OCI-LY7 (cell line): ENCODE data around the gene CCDC142. TPM values are rescaled to one million over a fixed set of nuclear protein-coding genes. Genes with fewer than 3 reads are reported as not detected.

Source experiments
- BruUV-seq: library from RNA; stranded (reverse); fragments of 400-500 nt; replicated peaks from 2 replicates; lab custom pipeline; 2021; lab: Mats Ljungman, UMichigan
- CTCF ChIA-PET: fragments of 300-600 bp; sonication (Branson Sonifier 250); formaldehyde crosslinking; loops from one replicate; lab custom pipeline; 2022; ENCODE audit warnings: antibody characterized with exemption; ENCODE audit not compliant: unreplicated experiment; lab: Charles Lee
- POLR2A ChIA-PET: fragments of 300-600 bp; sonication (Branson Sonifier 250); formaldehyde crosslinking; loops from one replicate; lab custom pipeline; 2022; ENCODE audit warnings: antibody characterized with exemption; lab: Charles Lee
- DNase-seq: peaks from one replicate; pipeline ENCODE4 v3.0.0-alpha.2; 2015; ENCODE audit warnings: low spot score
- H2AFZ ChIP-seq: fragments of 200-600 bp; sonication (generic), shearing (Covaris generic); 2 replicates; pipeline ENCODE4 v1.6.1; 2014; ENCODE audit warnings: mild to moderate bottlenecking, antibody characterized with exemption, low read length, moderate library complexity
- H3K27ac ChIP-seq: fragments of 200-600 bp; sonication (generic); 2 replicates; pipeline ENCODE4 v1.5.1; 2014; ENCODE audit warnings: mixed run types, low read depth, mild to moderate bottlenecking, moderate library complexity, low read length, inconsistent platforms; ENCODE audit not compliant: poor library complexity, severe bottlenecking
- H3K36me3 ChIP-seq: fragments of 200-600 bp; sonication (generic); 2 replicates; pipeline ENCODE4 v1.6.1; 2014; ENCODE audit warnings: mild to moderate bottlenecking, antibody characterized with exemption, low read length, moderate library complexity, mixed read lengths; ENCODE audit not compliant: insufficient read depth
- H3K4me1 ChIP-seq: fragments of 200-600 bp; sonication (generic); 2 replicates; pipeline ENCODE4 v1.5.1; 2014; ENCODE audit warnings: mild to moderate bottlenecking, low read length; ENCODE audit not compliant: insufficient read depth, poor library complexity, severe bottlenecking
- H3K4me2 ChIP-seq: fragments of 200-600 bp; sonication (generic); 2 replicates; pipeline ENCODE4 v1.6.1; 2014; ENCODE audit warnings: mild to moderate bottlenecking, low read length
- H3K4me3 ChIP-seq: fragments of 200-600 bp; sonication (generic); 2 replicates; pipeline ENCODE4 v1.5.1; 2014; ENCODE audit warnings: mild to moderate bottlenecking, low read depth, low read length; ENCODE audit not compliant: poor library complexity, severe bottlenecking
- H3K79me2 ChIP-seq: fragments of 200-600 bp; sonication (generic); 2 replicates; pipeline ENCODE4 v1.6.1; 2016; ENCODE audit warnings: low read depth, mild to moderate bottlenecking, low read length, moderate library complexity, mixed read lengths; ENCODE audit not compliant: insufficient read depth
- H3K9me2 ChIP-seq: fragments of 200-600 bp; sonication (generic); 2 replicates; pipeline ENCODE4 v1.6.1; 2016; ENCODE audit warnings: mild to moderate bottlenecking, low read length, mixed read lengths; ENCODE audit not compliant: insufficient read depth
- H3K9me3 ChIP-seq: fragments of 200-600 bp; sonication (generic); 2 replicates; pipeline ENCODE4 v1.6.1; 2014; ENCODE audit warnings: mild to moderate bottlenecking, mixed run types, low read length, mixed read lengths
- H4K20me1 ChIP-seq: fragments of 200-600 bp; sonication (generic); 2 replicates; pipeline ENCODE4 v1.6.1; 2014; ENCODE audit warnings: mild to moderate bottlenecking, antibody characterized with exemption, low read length, moderate library complexity, mixed read lengths; ENCODE audit not compliant: insufficient read depth
- EZH2phosphoT487 ChIP-seq: fragments of 200-600 bp; sonication (generic); IDR thresholded peaks from 2 replicates; pipeline ENCODE4 v1.6.1; 2018; ENCODE audit warnings: low read depth, borderline replicate concordance, mild to moderate bottlenecking, mixed run types, antibody characterized with exemption, low read length, moderate library complexity, mixed read lengths
- intact Hi-C: fragments of 100-400 bp; cut with micrococcal nuclease; formaldehyde crosslinking; loops from one replicate; pipeline ENCODE4 v1.10.0; 2022; ENCODE audit not compliant: unreplicated experiment
- total RNA-seq, 2 experiments: library from RNA; depleted of rRNA in 1 of 2; stranded (reverse); fragments of >200 nt in 1 of 2; shearing (Covaris generic) in 1 of 2; gene quantifications; 2 replicates each; pipeline ENCODE4 v1.2.3, GENCODE V29; 2014 to 2022
- TF ChIP-seq, protein P1 (sequence below): fragments of 200-600 bp; sonication (generic); conservative IDR thresholded peaks from 2 replicates; pipeline ENCODE4 v1.5.1; 2014; ENCODE audit warnings: mild to moderate bottlenecking, antibody characterized with exemption, low read length, moderate library complexity, mixed read lengths

The CCDC142 gene
- total RNA-seq, 2 experiments from 2014 or later: 42.5 to 53.0 TPM

GRCh38 chr2:74448771-74449170 lies 34.0 kb downstream of the CCDC142 start:
- H3K4me3 ChIP-seq: no peak overlapping the region

DNA sequence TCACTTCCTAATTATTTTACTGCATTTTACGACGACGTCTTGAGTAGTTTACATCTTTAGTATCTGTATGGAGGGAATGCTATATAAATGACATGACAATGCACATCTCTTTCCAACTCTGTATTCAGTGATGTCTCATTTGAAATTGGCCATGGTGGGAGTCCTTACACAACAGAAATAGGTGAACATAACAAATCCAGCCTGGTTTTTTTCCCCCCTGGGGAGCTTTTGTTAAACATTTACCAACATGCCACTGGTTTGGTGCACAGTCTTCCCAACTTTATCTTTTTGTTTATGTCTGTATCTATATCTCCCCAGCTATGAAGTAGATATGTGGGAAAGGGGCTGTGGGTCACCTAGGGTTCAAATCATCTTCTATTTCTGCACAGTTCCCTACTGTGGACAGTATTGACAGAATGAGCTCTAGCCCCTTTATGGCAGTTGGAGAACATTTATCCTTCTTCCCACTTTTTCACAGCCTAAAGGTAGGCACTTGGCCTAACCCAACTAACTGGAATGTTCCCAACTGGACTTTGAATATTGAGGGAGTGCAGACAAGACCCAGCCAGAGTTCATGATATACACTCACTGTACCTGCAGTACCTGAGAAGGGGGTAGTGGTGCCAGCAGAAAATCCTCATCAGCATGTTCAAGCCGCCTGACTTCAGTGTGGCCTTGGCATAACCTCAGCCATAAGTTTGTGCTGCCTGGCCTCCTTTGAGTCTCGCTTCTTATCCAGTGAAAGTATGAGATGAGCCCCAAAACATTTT lies 35.4 kb downstream of the CCDC142 start:
- H3K4me3 ChIP-seq: no peak overlapping the region

More at GRCh38 chr2:74448771-74449170, 34.0 kb downstream of the CCDC142 start:
- H3K9me2 ChIP-seq: no peaks in the 10 kb centered on the region
- no peak overlapping the region for H3K4me2 ChIP-seq
- POLR2A ChIA-PET: interaction anchor here (0.7 kb wide), 1 partner anchor 15 kb away, joined by 3 read pairs; no protein-coding TSS in a partner anchor
- BruUV-seq: no TSS peak
- CTCF ChIA-PET: no interaction called here
- intact Hi-C loops: no loop called here
- no peak overlapping the region for H3K27ac ChIP-seq
- no peak overlapping the region for H2AFZ ChIP-seq
- H3K4me1 ChIP-seq: peaks cover 29% of the 10 kb centered on the region
- DNase-seq: no peak
- no peaks in the 10 kb centered on the region for H3K36me3 ChIP-seq
- TF ChIP-seq EZH2phosphoT487: no peak
- TF ChIP-seq, protein P1, sequence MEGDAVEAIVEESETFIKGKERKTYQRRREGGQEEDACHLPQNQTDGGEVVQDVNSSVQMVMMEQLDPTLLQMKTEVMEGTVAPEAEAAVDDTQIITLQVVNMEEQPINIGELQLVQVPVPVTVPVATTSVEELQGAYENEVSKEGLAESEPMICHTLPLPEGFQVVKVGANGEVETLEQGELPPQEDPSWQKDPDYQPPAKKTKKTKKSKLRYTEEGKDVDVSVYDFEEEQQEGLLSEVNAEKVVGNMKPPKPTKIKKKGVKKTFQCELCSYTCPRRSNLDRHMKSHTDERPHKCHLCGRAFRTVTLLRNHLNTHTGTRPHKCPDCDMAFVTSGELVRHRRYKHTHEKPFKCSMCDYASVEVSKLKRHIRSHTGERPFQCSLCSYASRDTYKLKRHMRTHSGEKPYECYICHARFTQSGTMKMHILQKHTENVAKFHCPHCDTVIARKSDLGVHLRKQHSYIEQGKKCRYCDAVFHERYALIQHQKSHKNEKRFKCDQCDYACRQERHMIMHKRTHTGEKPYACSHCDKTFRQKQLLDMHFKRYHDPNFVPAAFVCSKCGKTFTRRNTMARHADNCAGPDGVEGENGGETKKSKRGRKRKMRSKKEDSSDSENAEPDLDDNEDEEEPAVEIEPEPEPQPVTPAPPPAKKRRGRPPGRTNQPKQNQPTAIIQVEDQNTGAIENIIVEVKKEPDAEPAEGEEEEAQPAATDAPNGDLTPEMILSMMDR: no peak
- H3K9me3 ChIP-seq: no peaks in the 10 kb centered on the region
- H3K79me2 ChIP-seq: no peaks in the 10 kb centered on the region
- H4K20me1 ChIP-seq: no peaks in the 10 kb centered on the region

More for the DNA sequence above, 35.4 kb downstream of the CCDC142 start:
- no peak for DNase-seq
- no peaks in the 10 kb centered on the region for H3K79me2 ChIP-seq
- TF ChIP-seq, protein P1: no peak
- no peak for TF ChIP-seq EZH2phosphoT487
- H3K27ac ChIP-seq: no peak overlapping the region
- H3K9me2 ChIP-seq: no peaks in the 10 kb centered on the region
- ChIA-PET CTCF (no interaction called here), POLR2A (interaction anchor here (0.6 kb wide), 1 partner anchor 12 kb away, joined by 3 read pairs; no protein-coding TSS in a partner anchor)
- no peaks in the 10 kb centered on the region for H3K9me3 ChIP-seq
- no TSS peak for BruUV-seq
- H2AFZ ChIP-seq: no peak overlapping the region
- peaks cover 17% of the 10 kb centered on the region for H3K4me1 ChIP-seq
- intact Hi-C loops: no loop called here
- no peak overlapping the region for H3K4me2 ChIP-seq
- no peaks in the 10 kb centered on the region for H3K36me3 ChIP-seq
- no peaks in the 10 kb centered on the region for H4K20me1 ChIP-seq
